ENCODE data around the gene PDCD4.

The PDCD4 gene

GRCh38 chr10:110851020-110851612 is 20.6 kb upstream of the PDCD4 start:
- TF ChIP-seq CTCF (conservative IDR thresholded peaks at IDR 0.05) = no peak
- peak overlapping the region; percentile 28; the same call in 1 of the 2 replicates for H3K27ac ChIP-seq

GRCh38 chr10:110852255-110852896 is 19.4 kb upstream of the PDCD4 start:
- no peak for TF ChIP-seq CTCF (conservative IDR thresholded peaks at IDR 0.05)
- H3K27ac ChIP-seq = peak overlapping the region; percentile 85

GRCh38 chr10:110852947-110853346 is 18.8 kb upstream of the PDCD4 start:
- TF ChIP-seq CTCF (conservative IDR thresholded peaks at IDR 0.05) = no peak

GRCh38 chr10:110853921-110854605 is 17.7 kb upstream of the PDCD4 start:
- peak overlapping the region; percentile 85 for H3K27ac ChIP-seq
- TF ChIP-seq CTCF (conservative IDR thresholded peaks at IDR 0.05) = no peak

More at GRCh38 chr10:110852947-110853346, 18.8 kb upstream of the PDCD4 start:
- H3K27ac ChIP-seq = peak overlapping the region; percentile 85

GRCh38 chr10:110857265-110858171 is 14.2 kb upstream of the PDCD4 start:
- H3K27ac ChIP-seq = peak overlapping the region; percentile 90

GRCh38 chr10:110858297-110858934 is 13.3 kb upstream of the PDCD4 start:
- no peak for TF ChIP-seq CTCF (conservative IDR thresholded peaks at IDR 0.05)
- H3K27ac ChIP-seq = peak overlapping the region; percentile 90

More at GRCh38 chr10:110857265-110858171, 14.2 kb upstream of the PDCD4 start:
- TF ChIP-seq CTCF (conservative IDR thresholded peaks at IDR 0.05) = no peak
